Activated T-helper 1 cell treated with anti-CD3 and anti-CD28 coated beads, Interleukin-2, amount 50 U/mL, for 16 hours (primary cell): ENCODE data around the gene ATXN2.

Experiments used
- DNase-seq, 2 donors: peaks; one replicate each; pipeline ENCODE4 v3.0.0-alpha.2; 2020; ENCODE audit warnings: low read depth in 1 of 2, low spot score in 1 of 2

The ATXN2 gene

DNA sequence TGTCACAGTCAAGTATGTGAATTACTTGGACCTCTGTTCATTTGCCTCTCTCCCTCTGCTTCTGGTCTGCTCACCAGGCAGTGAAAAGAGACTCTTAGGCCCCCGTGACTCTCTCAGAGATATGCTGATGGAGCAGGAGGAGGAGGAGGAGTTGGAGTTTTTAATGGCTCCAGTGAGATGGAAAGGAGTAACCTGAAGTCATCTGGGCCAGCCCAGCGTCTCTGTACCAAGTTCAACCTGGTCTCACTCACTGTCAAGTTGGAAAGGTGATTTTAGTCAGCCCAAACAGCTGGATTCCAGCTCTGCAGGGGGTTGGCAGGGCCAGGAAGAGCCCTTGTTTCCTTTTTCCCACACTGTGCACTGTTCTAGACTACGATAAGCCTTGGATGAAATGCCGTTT, 144.8 kb downstream of the ATXN2 start:
- DNase-seq, result no peak

DNA sequence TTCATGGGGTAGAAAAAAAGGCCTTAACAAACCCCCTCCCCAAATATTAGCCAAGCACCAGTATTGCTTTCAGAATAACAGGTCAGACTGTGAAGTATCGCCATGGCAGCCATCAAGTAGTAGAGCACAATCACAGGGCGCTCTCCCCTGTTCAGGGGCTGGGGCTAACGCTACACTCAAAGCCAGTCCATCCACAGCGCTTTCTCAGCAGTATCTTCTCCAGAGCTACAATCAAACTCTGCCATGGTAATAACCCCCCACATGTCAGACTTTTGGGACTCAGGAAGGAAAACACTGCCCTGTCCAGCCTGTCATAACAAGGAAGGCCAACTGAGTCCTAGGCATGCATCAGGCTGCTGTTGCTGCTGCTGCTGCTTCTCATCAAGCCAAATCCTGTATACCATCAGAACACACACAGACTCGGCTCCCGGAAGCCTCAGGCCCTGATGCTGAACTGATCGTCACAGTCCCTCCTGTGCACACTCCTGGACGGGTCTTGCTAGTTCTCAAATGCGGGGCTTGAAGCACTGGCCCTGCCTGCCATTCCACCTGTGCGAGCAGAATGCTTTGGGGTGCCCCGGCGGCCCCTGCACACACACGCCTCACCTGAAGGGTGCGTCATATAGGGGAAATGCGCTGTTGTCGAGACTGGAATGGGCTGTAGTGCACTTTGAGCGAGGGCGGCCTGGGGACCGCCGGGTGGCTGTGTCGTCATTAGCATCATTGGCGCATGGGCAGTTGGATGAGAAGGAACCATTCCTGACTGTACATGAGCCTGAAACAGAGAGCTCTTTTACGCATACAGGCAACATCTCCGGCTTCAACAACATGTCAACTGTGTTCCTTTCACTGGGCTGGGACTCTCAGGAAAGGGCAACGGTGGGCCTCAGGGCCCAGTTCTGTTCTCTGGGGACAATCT, 145.8 kb downstream of the ATXN2 start:
- DNase-seq, result no peak

DNA sequence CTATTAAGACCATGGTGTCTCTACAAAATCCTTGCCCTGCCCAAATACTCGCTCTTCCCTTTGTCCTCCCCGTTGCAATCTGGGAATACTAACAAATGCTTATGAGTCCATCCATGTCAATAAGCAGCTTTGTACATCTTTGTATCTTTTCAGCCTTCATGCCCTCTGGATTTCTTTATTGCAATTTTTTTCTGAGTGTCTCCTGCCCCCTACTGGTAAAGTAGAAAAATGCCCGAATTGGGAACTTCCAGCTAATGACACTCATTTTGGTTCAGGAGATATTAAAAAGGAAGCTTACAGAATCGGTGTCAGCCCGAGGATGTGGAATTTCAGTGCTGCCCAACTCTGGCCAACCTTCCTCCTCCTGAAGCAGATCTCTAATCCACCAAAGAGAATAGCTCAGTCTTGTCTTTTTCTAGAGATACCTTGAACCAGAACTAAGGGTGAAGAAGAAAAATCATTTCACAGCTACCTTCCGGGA, 147.4 kb downstream of the ATXN2 start:
- no peak for DNase-seq

DNA sequence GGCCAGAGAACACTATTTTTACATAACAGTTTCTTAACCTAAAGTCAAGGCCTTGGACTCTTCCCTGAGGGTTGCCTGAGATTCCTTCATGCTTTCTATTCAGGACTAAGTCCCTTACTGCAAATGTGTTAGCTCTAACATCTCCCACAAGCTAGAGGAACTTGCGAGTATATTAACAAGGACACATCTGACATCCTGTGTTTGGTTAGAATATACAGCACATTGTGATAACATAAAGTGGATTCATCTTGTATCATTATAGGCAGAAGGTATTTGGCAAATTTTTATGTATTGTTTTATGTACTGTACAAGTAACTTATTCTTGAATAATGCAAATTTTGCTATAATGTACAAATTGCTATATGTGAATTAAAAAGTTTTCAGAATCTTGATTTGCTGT, 147.9 kb downstream of the ATXN2 start:
- DNase-seq, result no peak

DNA sequence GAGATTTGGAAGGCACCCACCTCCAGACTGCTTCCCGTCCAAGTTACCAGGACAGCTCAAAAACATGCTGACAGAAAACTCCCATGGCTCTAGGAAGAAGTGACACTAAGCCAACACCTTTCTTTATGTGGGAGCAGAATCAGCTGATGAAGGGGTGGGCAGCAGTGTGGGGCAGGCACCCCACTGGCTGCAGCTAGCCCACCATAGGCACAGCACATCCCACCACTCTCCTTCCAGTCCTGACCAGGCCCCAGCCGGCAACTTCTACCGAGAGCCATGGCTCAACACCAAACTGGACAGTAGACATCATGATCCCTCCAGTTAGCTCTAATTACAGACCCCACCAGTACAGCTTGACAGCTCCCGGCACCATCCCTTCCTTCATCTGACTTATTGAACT, 148.4 kb downstream of the ATXN2 start:
- DNase-seq, result no peak

DNA sequence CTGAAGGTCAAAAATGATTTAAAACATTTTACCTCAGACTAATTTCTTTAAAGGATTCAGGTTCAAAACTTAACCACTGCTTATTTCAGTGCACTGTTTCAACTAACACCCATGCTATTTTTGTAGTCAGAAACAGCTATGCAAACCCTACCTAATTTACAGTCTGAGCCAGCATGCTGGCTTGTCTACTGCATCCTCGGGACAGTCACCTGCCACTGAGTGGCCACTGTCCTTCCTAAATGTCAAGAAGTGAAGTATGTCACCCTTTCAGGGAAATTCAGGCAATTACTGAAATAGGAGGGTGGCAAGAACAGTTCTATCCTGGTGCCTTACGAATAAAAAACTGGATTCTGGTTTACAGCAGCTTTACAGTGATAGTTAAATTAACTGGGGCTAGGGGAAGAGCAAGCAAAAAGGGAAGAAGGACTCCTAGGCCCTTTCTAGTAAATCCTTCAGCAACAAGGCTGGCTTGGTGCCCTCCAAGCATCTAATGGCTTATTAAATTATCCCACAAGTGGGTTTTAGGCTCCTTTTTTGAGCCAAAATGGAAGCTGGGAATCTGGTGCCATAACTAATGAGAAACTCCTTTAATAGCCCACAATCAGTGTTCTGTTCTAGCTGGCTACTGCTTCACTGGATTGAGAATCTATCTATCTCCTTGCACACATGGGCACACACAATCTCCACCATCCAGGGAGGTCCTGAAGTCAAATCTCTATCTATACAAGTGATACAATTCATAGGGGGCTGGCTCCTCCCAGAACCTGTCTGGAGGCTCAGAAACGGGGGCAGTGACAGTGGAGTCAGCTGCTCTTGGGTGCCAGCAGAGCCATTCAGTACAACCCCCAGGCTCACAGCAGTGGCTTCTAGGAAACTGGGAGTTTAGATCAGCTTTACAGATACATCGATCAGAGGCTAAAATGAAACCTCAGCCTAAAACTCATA, 150.0 kb downstream of the ATXN2 start:
- DNase-seq, result no peak

DNA sequence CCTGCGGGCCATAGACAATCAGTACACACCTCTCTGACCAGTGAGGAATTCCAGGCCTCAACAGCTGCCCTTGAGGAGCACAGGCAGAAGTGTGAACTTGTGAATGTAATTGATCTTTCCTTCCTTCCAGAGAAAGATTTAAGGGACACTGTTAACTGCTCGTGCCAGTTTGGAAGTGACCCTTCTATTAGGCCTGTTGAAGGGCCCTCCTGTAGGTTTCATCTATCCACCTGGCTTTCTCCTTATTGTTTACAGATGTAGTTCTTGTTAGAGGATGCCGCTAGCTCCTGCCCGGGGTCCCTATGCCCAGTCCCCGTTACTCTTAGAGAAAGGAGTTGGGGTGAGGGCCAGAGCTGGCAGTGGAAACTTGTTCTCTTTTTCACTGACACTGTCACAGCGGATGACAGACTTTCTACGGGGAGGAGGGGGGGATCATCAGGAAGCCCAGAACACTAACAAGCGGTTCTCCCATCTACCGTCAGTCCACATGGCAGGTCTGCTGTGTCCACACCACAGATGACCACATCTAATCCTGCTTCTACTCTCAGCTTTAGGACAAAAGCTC, 150.8 kb downstream of the ATXN2 start:
- DNase-seq, result no peak

DNA sequence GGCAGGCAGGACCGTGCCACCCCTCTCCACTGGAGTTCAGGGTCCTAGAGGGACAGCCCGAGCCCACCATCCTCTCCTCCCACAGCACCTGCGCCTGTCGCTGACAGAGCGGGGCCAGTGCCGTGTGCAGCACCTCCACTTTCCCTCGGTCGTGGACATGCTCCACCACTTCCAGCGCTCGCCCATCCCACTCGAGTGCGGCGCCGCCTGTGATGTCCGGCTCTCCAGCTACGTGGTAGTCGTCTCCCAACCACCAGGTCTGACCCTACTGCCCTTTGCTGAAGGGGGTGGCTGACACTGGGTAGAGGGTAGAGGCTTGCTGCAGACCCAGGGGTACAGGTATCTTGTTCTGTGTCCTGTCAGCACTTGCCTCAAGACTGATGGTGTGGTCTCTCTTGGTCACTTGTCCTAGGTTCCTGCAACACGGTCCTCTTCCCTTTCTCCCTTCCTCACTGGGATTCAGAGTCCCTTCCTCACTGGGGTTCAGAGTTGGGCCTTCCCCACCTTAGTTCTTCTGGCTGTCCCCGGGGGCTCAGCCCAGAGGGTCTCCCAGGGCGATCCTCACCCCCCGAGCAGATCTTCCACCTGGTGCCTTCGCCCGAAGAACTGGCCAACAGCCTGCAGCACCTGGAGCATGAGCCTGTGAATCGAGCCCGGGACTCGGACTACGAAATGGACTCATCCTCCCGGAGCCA, 151.4 kb downstream of the ATXN2 start:
- no peak for DNase-seq

DNA sequence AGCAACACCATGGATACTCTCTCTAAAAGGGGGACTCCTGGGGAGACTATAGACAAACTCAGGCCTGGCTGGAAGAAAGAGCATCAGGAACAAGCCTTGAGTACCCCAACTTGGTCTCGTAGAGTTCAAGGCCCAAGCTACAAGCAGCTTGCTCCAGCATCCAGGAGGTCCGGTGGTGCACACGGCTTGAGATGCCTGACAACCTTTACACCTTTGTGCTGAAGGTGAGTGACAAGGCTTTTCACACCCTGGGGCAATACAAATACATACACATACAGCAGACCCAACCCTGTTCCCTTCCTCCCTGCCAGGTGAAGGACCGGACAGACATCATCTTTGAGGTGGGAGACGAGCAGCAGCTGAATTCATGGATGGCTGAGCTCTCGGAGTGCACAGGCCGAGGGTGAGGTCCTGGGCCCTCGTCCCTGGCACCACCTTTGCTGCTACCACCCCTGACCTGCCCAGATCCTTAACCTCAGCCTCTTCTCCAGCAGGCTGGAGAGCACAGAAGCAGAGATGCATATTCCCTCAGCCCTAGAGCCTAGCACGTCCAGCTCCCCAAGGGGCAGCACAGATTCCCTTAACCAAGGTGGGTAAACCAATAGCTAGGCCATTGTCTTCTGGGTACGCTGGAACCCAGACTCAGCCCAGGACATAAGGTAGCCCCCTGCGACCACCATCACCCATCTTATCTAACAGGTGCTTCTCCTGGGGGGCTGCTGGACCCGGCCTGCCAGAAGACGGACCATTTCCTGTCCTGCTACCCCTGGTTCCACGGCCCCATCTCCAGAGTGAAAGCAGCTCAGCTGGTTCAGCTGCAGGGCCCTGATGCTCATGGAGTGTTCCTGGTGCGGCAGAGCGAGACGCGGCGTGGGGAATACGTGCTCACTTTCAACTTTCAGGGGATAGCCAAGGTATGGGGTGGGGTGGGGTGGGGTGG, 152.2 kb downstream of the ATXN2 start:
- no peak for DNase-seq

DNA sequence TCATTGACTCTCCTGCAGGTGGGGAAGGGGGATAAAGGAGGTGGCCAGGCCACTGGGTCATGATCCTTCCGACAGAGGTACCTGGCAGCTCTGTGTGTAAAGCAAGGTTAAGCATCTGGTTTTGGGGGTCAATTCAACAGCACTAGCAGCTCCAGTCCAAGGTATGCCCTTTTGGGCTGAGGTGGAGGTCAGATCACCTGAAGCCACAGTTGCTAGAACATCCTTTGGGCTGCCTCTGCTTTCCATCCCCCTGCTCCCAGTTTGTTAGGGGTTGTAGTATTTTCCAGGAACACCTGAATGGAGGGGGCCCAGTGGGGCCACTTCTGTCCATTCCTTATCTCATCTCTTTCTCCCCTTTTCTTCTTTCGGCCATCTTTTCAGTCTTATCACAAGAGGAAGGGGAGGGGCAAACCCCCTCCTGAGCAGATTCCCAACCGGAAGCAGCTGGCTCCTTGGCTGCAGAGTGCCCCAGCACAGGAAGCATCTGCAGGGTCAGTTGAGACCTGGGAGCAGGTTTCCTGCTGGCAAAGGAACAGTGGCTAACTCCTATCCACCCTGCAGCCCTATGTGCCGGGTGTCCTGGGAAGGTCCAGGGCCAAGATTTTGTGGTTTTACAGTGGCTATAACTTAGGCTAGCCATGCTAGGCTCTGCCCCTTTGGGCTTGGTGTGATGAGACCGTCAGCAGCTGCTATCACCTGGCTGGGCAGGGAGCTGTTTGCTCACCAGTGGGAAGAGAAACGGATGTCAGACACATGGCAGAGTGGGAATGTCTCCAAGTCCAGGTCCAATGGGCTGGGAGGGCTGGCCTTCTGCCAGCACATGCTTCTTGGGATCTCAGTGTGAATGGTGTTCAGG, 153.2 kb downstream of the ATXN2 start:
- no peak for DNase-seq

DNA sequence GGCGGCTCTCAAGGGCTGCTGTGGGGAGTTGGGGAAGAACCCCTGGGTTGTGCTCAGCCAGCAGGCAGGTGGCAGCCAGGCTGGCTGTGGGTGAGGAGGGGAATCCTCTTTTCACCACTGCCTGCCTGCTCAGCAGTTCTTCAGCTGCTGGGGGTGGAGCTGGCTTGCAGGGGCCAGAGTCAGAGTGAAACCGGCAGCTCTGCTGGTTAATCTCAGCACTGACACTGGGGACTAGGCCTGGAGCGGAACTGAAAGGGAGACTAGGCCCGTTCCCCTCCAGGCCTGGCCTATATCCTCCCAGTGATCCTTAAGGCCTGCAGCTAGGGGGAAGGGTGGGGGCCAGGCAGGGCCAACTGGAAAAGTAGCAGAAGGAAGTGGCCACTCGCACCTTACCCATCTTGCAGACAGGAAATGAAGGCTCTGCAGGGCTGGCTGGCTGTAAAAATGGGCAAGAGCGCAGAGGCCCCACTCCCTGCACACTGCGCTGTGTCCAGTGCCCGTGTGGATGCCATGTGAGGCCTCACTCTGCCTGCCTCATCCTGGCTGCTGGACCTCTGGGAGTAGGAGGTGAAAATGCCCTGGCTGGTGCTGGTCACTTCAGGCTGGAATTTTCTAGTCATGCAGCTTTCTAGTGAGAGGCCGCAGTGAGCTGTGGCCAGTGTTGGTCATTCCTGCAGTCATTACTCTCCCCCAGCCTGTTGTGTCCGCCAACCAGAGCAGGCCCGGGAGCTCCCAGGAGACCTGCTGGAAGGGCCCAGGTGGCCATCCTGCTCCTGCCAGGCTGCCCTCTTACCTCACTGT, 154.0 kb downstream of the ATXN2 start:
- DNase-seq, result peak; percentile 41 to 73

DNA sequence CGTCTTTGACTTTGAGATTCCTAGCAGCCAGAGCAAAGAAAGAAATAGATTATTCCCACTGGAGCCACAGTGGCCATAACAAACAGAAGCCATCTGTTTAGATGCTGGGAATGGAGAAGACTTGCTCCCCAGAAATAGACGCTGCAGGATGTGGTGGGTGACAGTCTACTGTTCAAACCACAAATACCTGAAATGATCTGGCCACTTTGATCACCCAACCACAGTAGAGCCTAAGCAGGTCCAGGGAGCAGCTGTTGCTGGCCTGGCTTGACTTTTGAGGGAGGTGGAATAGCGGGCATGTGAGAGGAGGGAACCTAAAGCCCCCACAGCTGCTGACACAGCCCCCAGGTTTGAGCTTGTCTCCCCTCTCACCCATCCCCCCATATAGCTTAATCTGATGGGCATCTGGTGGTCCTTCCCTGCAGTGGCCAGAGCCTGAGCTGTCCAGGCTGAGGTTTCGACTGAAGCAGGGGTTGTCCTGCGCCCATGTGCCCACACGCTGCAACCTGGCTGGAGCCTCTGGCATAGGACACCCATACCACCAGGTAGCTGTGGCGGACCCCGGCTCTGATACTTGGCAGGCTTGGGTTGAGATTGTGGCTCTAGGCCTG, 154.7 kb downstream of the ATXN2 start:
- DNase-seq, result no peak

DNA sequence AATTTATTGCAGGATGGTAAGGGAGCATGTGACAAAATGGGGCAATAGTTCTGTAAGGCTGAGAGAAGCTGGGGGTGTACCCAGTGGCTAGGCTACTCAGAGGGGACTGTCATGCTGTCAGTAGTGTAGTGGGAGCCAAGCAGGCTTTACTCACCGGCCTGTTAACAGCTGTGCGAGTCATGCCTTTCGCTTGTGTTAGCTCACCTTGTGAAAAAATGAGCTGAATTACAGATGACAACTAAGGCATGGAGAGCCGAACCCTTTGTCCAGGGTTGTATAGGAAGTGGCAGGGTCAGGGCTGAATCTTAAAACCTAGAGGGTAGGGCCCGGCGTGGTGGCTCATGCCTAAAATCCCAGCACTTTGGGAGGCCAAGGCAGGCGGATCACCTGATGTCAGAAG, 155.5 kb downstream of the ATXN2 start:
- no peak for DNase-seq

DNA sequence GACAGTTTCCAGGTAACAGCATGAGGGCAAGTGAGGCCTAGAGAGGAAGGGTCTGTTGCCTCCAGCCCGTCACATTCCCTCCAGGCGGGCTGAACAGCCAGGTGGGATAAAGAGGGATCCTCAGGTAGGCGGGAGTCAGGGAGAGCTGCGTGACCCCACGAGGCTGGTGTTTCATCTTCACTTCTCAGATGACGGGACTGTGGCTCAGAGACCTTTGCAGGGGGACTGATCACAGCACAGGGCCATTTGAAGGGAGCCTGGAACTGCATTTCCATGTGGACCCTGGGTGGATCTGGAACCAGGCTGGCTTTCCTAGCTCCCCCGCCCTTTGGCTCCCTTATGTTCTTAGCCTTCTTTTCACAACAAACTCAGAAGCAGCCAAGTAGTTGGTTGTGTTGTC, 156.0 kb downstream of the ATXN2 start:
- no peak for DNase-seq

DNA sequence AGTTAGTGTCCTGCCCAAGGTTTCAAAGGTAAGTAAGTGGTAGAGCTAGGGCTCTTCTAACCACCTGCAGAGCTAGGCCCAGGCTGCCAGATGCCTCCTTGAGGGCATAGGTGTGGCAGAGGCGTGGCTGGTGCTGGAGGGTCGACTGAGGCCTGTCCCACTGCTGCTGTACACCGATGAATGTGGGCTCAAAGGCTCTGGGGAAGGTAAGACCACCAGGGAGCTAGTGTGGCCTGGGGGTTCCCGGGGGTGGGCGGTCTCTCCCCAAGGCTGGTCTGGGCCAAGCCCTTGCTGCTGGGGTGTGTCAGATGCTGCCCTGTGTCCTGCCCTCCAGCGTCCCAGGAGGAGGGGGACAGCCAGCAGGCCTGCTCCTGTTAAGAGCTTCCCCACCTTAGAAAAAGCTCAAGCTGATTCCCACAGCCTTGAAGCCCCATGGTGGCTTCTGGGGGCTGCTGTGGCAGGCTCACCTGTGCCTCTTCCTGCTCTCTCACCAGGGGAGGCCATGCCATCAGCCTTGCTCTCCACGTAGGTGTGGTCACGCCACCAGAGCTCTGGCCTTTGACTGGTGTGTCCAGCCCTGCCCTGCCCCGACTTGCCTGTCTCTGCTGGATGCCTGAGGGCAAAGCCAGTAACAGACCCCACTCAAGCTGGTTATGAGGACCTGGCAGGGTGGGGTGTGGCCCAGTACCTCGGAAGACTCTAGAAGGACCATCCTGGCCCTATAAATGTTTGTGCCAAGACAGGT, 156.6 kb downstream of the ATXN2 start:
- no peak for DNase-seq

DNA sequence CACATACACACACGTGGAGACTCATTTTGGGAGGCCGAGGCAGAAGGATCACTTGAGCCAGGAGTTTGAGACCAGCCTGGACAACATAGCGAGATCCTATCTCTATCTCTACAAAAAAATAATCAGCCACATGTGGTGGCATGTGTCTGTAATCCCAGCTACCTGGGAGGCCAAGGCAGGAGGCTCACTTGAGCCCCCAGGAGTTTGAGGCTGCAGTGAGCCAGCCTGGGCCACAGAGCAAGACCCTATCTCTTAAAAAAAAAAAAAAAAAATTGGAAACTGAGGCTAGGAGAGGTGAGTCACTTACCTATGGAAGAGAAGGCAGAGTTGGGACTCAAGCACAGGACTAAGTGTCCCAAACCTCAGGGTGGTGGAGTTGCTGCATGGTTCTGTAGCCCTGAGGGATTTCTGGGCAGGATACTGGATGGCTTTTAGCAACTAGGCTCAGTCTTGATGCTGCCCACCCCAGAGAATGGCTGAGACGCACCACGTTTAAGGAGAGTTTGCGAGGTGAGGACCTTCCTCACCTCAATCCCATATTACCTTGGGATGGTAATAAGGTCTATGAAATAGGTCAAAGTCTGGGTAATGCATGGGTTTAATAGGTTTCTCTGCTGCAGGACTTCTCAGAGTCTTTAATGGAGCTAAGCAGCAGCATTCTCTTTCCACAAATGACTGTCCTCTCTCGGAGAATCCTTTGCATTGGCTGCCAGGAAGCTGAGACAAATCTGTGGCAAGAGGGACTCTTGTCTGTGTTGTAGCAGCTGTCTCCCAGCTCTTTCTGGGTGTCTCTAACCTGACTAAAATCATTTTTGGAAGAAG, 157.8 kb downstream of the ATXN2 start:
- no peak for DNase-seq
